Heart left ventricle (tissue), 13 donors: ENCODE data around the gene KIRREL3.

Experiments used
- CTCF ChIP-seq, 12 donors: fragments of 200-600 bp; sonication (generic) in 4 of 12; IDR thresholded peaks; one replicate each; pipeline versions ENCODE4 v1.5.0 to v1.8.0; 2018 to 2022; ENCODE audit warnings: antibody characterized with exemption in 12 of 12, mild to moderate bottlenecking in 5 of 12
- POLR2A ChIP-seq, 2 donors: fragments of 450-650 bp; IDR thresholded peaks; one replicate each; pipeline ENCODE4 v1.6.1; 2017; ENCODE audit warnings: antibody characterized with exemption in 2 of 2, mild to moderate bottlenecking in 2 of 2, moderate library complexity in 2 of 2
- donor health status: ischemic (EF 13 %, LVEDD 7.1; RV severe dilation, severe dysfunction).
- donor health status: DM: no; HTN: yes; CAD: no.
- donor health status: DM: no; HTN: no; CAD: no.
- donor health status: ischemic (EF 25% LVEDD 6.9; RV normal size, moderate dysfunction).
- donor health status: ischemic (EF 25% LVEDD 5.7; RV mildly dilated, moderate dysfunction).
- donor health status: ischemic (EF 35%, LVEDD 5.7; RV mildly dilated, moderate dysfunction).
- donor health status: nonischemic (EF 11% LVEDD 7.7; RV severe dilation, severe dysfunction).
- donor health status: DM: yes; HTN: yes; CAD: no.
- donor health status: PGD.
- donor health status: ischemic (EF 29% LVEDD 5.4; RV normal size, mild dysfunction).
- donor health status: nonischemic (EF 23%, LVEDD 6.1; RV moderate dilation, normal function).

GRCh38 chr11:126630488-126630887 lies 370.1 kb downstream of the KIRREL3 start:
- TF ChIP-seq CTCF (IDR thresholded peaks at IDR 0.05) (no peak), POLR2A (IDR thresholded peaks at IDR 0.05) (no peak)
